ENCODE results near the gene PHYKPL.

Gene PHYKPL

DNA sequence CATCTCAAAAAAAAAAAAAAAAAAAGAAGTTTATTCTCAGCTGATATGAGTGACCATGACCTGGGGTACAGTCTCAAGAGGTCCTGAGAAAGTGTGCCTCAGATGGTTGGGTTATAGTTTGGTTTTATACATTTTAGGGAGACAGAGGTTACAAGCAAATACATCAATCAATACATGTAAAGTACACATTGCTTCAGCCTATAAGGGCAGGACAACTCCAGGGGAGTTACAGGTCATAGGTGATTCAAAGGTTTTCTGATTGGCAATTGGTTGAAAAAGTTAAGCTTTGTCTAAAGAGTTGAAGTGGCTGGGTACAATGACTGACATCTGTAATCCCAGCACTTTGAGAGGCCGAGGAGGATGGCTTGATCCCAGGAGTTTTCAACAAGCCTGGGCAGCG is 43.2 kb downstream of the PHYKPL start:
- no peak for DNase-seq (ENCODE audit: low read depth)

DNA sequence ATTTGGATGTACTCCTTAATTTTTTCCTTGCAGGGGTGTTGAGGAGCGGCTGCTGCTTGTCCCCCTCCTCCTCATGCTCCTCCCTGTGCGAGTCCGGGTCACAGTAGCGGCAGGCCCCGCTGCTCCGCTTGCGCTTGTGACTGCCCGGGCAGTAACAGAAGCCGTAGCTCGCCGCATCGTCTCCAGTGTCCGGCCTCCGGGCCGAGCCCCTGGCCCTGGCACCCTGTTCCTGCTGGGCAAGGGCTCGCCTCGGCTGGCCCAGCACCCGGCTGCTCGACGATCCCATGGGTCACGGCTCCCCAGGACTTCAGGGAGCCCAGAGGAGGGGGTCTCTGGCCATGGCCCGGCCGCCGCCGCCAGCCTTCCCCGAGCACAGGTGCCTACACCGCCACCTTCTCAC is 45.6 kb downstream of the PHYKPL start, which contains the start of gene GMCL2:
Gene GMCL2 (minus strand): TSS at position 358 of the 400 bp plus-strand sequence. CDS start 72 bp downstream, at position 286.
- no peak for DNase-seq (ENCODE audit: low read depth)

DNA sequence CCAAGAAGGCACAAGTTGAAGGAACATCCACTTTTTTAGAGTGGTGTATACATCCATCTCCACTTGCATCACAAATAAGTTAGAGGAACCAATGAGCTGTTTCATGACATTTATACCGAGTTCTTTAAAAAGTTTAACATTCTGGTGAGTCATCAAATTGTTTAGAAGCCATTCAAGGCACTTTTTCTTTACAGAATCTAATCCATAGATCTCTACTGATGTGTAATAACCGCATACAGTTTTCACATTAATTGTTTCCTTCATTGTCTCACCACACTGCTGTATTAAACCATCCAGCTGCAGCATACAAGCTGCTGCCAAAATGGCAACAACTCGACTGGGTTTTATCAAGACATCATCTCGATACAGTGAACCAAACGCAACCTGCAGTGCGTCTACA is 46.2 kb downstream of the PHYKPL start:
- DNase-seq (ENCODE audit: low read depth) = peak; percentile 0

GRCh38 chr5:178182158-178182876 is 50.3 kb downstream of the PHYKPL start:
- DNase-seq (ENCODE audit: low read depth) = no peak

DNA sequence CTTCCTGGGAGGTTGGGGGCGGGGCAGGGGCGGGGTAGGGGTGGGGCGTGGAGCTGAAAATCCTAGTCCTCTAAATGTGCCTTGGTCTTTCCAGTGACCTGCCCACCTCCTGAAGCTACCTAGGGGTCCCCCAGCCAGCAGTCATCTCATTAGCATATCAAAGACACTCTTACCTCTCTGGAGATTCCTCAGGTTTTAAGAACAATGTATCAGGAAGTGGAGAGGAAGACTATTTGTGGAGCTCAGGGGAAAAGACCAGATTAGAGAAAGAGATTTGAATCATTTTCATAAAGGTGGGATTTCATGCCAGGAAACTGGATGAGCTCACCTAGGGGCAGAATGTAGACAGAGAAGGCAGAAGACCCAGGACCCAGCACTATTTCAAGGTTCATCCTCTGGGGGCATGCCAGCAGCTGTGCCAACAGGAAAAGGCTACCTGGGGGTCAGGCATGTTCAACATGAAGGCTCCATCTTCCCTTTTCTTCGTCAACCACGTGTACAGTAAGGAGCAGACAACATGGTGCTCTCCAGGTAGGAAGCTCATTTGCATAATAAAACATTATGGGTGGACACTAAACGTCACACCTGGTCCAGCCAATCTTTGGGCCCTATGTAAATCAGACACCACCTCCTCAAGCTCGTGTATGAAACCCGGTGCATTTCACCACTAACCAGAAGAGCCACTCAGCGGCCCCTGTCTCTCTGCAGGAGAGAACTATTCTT is 52.3 kb downstream of the PHYKPL start:
- no peak for DNase-seq (ENCODE audit: low read depth)

- DNase-seq (ENCODE audit: low read depth) = no peak
These were observed 55.0 kb downstream of the PHYKPL start for GRCh38 chr5:178177569-178177968.

GRCh38 chr5:178176791-178177190 is 55.8 kb downstream of the PHYKPL start:
- no peak for DNase-seq (ENCODE audit: low read depth)

GRCh38 chr5:178174456-178174855 is 58.1 kb downstream of the PHYKPL start:
- no peak for DNase-seq (ENCODE audit: low read depth)

DNA sequence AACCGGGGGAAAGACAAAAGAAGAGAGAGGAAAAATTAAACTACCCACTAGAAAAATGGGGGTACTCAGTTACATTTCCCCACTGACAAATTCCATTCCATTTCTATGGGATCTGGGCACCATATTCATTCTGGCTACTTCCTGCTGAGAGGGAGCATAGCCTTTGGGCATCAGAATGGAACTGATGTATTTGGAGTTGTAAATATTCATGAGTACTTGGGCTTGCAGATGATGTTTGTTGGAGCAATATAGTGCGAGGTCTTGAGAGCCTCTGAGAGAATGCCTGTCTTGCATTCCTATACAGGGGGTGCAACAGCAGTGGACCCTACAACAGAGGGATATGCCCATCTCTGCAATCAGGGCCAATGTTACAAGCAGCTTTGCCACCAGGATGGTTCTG is 62.1 kb downstream of the PHYKPL start:
- no peak for DNase-seq (ENCODE audit: low read depth)

GRCh38 chr5:178165581-178165980 is 67.0 kb downstream of the PHYKPL start:
- no peak for DNase-seq (ENCODE audit: low read depth)

DNA sequence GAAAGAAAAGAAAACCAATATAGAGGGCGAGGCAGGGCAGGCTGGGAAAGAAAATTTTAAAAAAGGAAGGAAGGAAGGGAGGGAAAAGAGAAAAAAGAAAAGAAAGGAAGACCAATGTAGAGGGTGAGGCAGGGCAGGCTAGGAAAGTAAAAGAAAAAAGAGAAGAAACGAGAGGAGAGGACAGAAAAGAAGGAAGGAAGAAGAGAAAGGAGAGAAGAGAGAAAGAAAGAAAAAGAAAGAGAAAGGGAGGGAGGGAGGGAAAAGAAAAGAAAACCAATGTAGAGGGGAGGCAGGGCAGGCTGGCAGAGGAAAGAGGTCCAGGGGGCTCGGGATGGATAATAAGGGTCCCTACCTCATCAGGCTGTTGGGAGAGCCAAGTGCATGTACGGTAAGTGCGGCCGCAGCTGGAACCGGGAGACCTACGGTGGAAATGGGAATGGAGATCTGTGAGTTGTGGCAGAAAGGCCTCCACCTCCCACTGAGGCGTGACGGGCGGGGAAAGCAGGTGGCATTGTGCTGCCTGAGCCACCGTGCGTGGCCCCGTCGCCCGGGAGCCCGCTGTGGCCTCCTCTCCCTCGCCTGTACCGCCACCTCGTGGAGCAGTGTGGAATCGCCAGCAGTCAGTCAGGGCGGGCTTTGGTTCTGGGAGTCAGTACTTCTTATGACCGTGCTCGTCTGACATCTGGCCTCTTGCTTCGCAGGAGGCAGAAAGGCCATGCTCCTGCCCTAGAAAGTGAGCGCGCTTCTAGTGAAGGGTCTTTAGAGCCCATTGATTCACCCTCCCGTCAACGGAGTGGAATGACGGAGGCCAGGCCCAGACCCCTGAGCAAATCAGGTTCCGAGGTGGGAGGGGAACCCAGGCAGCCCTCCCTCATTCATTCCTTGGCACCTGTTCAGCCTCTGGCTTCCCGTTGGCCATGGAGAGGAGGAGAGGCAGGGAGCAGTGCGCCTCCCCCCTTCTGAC is 68.5 kb downstream of the PHYKPL start:
- DNase-seq (ENCODE audit: low read depth) = peak; percentile 33

GRCh38 chr5:178162481-178162880 is 70.1 kb downstream of the PHYKPL start:
- no peak for DNase-seq (ENCODE audit: low read depth)

DNA sequence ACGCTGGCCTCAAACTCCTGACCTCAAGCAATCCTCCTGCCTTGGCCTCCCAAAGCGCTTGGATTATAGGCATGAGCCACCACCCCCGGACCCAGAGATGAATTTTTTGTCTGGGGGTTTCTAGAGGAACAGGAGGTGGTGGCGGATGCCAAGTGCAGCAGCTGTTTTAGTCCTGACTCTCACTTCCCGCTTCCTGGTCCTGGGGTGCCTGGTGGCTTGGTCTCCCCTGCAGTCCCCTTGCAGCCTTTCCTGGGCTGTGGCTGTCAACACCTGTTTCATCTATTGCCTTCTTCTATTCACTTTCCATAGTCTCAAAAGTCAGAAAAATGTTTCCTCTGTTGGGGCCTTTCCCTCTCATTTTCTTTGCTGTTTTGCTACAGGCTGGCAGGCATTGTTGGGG is 72.4 kb downstream of the PHYKPL start:
- no peak for DNase-seq (ENCODE audit: low read depth)

Data from fibroblast of gingiva (primary cell).